SU-DHL-6 (cell line): ENCODE results near the gene MYZAP.

ENCODE experiments used
- H2AFZ ChIP-seq: fragments of 200-600 bp; sonication (generic); 2 replicates; pipeline ENCODE4 v1.6.1; 2014; ENCODE audit warnings: low read depth, mild to moderate bottlenecking, moderate library complexity, mixed read lengths, antibody characterized with exemption, low read length; ENCODE audit not compliant: severe bottlenecking
- H3F3A ChIP-seq: fragments of 200-600 bp; shearing (Covaris generic); 2 replicates; pipeline ENCODE4 v1.6.0; 2016; ENCODE audit warnings: antibody characterized with exemption, mild to moderate bottlenecking; ENCODE audit not compliant: insufficient read depth
- H3K27ac ChIP-seq: fragments of 200-600 bp; sonication (generic); 2 replicates; pipeline ENCODE4 v1.5.1; 2016; ENCODE audit warnings: low read depth, mild to moderate bottlenecking, low read length, moderate library complexity, mixed read lengths
- H3K27me3 ChIP-seq: fragments of 200-600 bp; sonication (generic), shearing (Covaris generic); 2 replicates; pipeline ENCODE4 v1.6.0; 2014; ENCODE audit warnings: mild to moderate bottlenecking, low read length
- H3K36me3 ChIP-seq: fragments of 200-600 bp; sonication (generic); 2 replicates; pipeline ENCODE4 v1.6.1; 2014; ENCODE audit warnings: mild to moderate bottlenecking, low read length, mixed read lengths
- H3K4me2 ChIP-seq: fragments of 300-600, 200-600 bp; shearing (Covaris generic), sonication (generic); 2 replicates; pipeline ENCODE4 v1.6.0; 2014; ENCODE audit warnings: low read length, low read depth, mild to moderate bottlenecking; ENCODE audit not compliant: poor library complexity, severe bottlenecking
- H3K4me3 ChIP-seq: fragments of 200-600 bp; sonication (generic); 2 replicates; pipeline ENCODE4 v1.5.1; 2014; ENCODE audit warnings: antibody characterized with exemption, low read length, mild to moderate bottlenecking, mixed read lengths; ENCODE audit not compliant: insufficient read depth, poor library complexity, severe bottlenecking
- H3K79me2 ChIP-seq: fragments of 200-600 bp; sonication (generic); 2 replicates; pipeline ENCODE4 v1.6.1; 2014; ENCODE audit warnings: mild to moderate bottlenecking, low read length, moderate library complexity; ENCODE audit not compliant: insufficient read depth
- H3K9ac ChIP-seq: fragments of 200-600 bp; sonication (generic); 2 replicates; pipeline ENCODE4 v1.7.0; 2014; ENCODE audit warnings: mild to moderate bottlenecking, low read length
- H3K9me2 ChIP-seq: fragments of 200-600 bp; sonication (generic); replicated peaks from 2 replicates; pipeline ENCODE4 v1.6.1; 2014; ENCODE audit warnings: low read length; ENCODE audit not compliant: insufficient read depth
- H3K9me3 ChIP-seq: fragments of 200-600 bp; sonication (generic); 2 replicates; pipeline ENCODE4 v1.6.1; 2014; ENCODE audit warnings: low read length, mixed read lengths; ENCODE audit not compliant: insufficient read depth
- H4K20me1 ChIP-seq: fragments of 200-600 bp; sonication (generic); 2 replicates; pipeline ENCODE4 v1.6.1; 2014; ENCODE audit warnings: low read depth, mild to moderate bottlenecking, antibody characterized with exemption, low read length, moderate library complexity, mixed read lengths
- EZH2phosphoT487 ChIP-seq: fragments of 200-600 bp; sonication (generic), shearing (Covaris generic); conservative IDR thresholded peaks from 2 replicates; pipeline ENCODE4 v1.6.1; 2018; ENCODE audit warnings: mild to moderate bottlenecking, antibody characterized with exemption, low read length, moderate library complexity, mixed read lengths
- TF ChIP-seq, protein P1 (sequence below): fragments of 200-600 bp; sonication (generic); IDR thresholded peaks from one replicate; pipeline ENCODE4 v1.5.1; 2017; ENCODE audit warnings: antibody characterized with exemption, mild to moderate bottlenecking, low read length, moderate library complexity; ENCODE audit not compliant: insufficient read depth, poor library complexity, severe bottlenecking

The MYZAP gene

DNA sequence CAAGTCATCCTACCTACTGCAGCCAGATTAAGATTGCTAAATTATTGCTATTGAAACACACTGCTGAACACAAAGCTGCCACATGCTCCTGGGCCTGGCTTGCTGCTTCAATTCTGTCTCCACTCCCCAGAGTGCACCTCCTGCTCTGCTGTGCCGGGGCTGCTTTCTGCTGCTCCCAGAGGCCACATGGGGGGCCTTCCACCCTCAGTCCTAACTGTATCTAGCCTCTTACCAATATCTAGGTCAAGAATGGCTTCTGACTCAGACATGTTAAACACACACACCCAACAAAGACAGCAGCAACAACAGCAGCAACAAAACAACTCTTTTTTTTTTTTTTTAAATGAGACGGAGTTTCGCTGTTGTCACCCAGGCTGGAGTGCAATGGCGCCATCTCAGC lies 33.0 kb downstream of the MYZAP start:
- TF ChIP-seq, protein P1, sequence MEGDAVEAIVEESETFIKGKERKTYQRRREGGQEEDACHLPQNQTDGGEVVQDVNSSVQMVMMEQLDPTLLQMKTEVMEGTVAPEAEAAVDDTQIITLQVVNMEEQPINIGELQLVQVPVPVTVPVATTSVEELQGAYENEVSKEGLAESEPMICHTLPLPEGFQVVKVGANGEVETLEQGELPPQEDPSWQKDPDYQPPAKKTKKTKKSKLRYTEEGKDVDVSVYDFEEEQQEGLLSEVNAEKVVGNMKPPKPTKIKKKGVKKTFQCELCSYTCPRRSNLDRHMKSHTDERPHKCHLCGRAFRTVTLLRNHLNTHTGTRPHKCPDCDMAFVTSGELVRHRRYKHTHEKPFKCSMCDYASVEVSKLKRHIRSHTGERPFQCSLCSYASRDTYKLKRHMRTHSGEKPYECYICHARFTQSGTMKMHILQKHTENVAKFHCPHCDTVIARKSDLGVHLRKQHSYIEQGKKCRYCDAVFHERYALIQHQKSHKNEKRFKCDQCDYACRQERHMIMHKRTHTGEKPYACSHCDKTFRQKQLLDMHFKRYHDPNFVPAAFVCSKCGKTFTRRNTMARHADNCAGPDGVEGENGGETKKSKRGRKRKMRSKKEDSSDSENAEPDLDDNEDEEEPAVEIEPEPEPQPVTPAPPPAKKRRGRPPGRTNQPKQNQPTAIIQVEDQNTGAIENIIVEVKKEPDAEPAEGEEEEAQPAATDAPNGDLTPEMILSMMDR: no peak
- no peak for TF ChIP-seq EZH2phosphoT487
- Histone ChIP-seq H3F3A (no peaks in the 10 kb centered on the region), H2AFZ (no peak overlapping the region), H3K27me3 (0 out of 2 replicates have a peak, but pooled peaks cover 3% of the 10 kb centered on the region), H3K9ac (no peak overlapping the region), H3K27ac (no peak overlapping the region), H3K79me2 (no peaks in the 10 kb centered on the region), H3K9me2 (no peaks in the 10 kb centered on the region), H4K20me1 (no peaks in the 10 kb centered on the region), H3K4me2 (no peak overlapping the region), H3K4me3 (no peak overlapping the region), H3K36me3 (no peaks in the 10 kb centered on the region), H3K9me3 (no peaks in the 10 kb centered on the region)

DNA sequence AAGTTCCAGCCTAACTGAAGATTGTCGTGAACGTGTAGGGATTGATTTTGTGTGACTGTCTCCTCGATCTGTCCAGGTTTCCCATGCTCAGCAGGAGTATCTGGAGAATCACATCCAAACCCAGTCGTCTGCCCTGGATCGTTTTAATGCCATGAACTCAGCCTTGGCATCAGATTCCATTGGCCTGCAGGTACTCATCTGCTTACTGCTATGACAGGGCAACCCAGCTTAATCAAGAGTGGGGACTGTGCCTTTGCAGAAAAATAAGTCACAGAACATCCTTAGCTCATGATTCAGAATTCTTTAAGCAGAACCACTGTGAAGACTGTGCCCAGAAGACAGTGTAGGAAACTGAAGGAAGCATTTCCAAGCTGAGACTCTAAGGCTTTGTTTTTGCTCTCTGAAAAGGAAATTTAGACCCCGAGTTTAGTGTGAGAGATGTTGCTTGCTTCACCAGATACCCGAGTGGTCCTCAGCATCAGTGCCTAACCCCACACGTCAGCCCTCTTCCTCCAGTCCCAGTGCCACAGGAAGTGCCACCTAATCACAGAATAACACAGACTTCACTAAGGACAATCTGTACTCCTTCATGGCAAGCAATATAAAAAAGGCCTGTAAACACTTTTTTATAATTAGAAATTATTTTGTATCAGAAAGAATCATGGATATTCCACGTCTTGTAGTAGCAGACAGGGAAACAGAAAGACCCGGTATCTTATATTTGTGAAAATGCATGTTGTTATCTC lies 34.2 kb downstream of the MYZAP start:
- Histone ChIP-seq H3K4me3 (no peak overlapping the region), H2AFZ (no peak overlapping the region), H3K9ac (no peak overlapping the region), H4K20me1 (no peaks in the 10 kb centered on the region), H3K27ac (no peak overlapping the region), H3K27me3 (0 out of 2 replicates have a peak, but pooled peaks cover 3% of the 10 kb centered on the region), H3K79me2 (no peaks in the 10 kb centered on the region), H3K4me2 (no peak overlapping the region), H3K36me3 (no peaks in the 10 kb centered on the region), H3K9me3 (no peaks in the 10 kb centered on the region), H3K9me2 (no peaks in the 10 kb centered on the region), H3F3A (no peaks in the 10 kb centered on the region)
- no peak for TF ChIP-seq EZH2phosphoT487
- TF ChIP-seq, protein P1: no peak

DNA sequence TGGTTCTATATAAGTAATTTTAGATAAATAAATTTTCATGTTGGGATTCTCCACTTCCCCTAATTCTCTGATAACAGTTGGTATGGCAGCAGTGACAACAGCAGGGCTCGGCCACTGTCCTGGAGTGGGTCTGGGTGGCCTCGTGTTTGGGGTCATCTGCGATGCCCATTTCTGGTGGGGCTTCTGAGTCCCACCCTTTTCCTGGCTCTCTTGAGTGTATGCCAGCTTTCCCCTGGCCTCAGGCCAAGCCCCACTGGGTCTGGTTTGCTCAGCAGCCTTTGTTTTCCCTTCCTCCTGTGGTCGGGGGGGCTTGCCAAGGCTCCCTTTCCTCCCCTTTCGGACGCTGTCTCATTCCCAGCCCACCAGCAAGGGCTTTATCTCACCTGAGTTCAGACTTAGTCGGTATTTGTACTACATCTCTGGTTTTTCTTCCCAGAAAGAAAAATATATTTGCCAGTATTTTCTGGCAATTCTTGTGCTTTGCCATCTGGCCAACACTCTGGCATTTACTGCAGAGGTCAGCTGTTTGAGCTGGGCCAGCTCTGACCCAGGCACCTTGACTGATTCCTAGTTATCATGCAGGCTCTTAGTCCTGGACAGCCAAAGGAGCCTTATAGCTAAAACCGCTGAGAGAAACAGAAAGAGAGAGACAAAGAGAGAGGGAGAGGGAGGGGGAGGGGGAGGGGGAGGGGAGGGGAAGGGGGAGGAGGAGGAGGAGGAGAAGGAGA lies 35.2 kb downstream of the MYZAP start:
- TF ChIP-seq, protein P1: no peak
- no peak for TF ChIP-seq EZH2phosphoT487
- Histone ChIP-seq H3F3A (no peaks in the 10 kb centered on the region), H3K9me3 (no peaks in the 10 kb centered on the region), H3K9me2 (no peaks in the 10 kb centered on the region), H3K79me2 (no peaks in the 10 kb centered on the region), H3K9ac (no peak overlapping the region), H3K4me2 (no peak overlapping the region), H2AFZ (no peak overlapping the region), H3K4me3 (no peak overlapping the region), H3K27ac (no peak overlapping the region), H4K20me1 (no peaks in the 10 kb centered on the region), H3K36me3 (no peaks in the 10 kb centered on the region), H3K27me3 (0 out of 2 replicates have a peak, but pooled peaks cover 3% of the 10 kb centered on the region)
